IPS DF 6.9 (cell line): ENCODE measurements around the gene SH3D19.
"Not testable (repeated sequence)": the region's sequence is repeated elsewhere in the genome, so short reads cannot be mapped to it uniquely, and the experiment has no call there.

Source experiments
- DNase-seq: peaks from one replicate; pipeline ENCODE4 v3.0.0-alpha.2; 2013; ENCODE audit warnings: low read depth, low spot score
- H3K27ac ChIP-seq: one replicate; pipeline ENCODE4 v1.5.1; 2013; ENCODE audit warnings: low read length, control low read depth
- H3K27me3 ChIP-seq: 2 replicates; pipeline ENCODE4 v1.6.1; 2013; ENCODE audit warnings: mild to moderate bottlenecking, low read length; ENCODE audit not compliant: control insufficient read depth, insufficient read depth
- H3K36me3 ChIP-seq: 2 replicates; pipeline ENCODE4 v1.6.1; 2013; ENCODE audit warnings: low read length; ENCODE audit not compliant: control insufficient read depth, insufficient read depth
- H3K4me1 ChIP-seq: 2 replicates; pipeline ENCODE4 v1.6.1; 2013; ENCODE audit warnings: low read length; ENCODE audit not compliant: control insufficient read depth, insufficient read depth
- H3K4me3 ChIP-seq: 2 replicates; pipeline ENCODE4 v1.5.1; 2013; ENCODE audit warnings: mild to moderate bottlenecking, low read length
- H3K9me3 ChIP-seq: 2 replicates; pipeline ENCODE4 v1.6.1; 2013; ENCODE audit warnings: low read length, inconsistent platforms; ENCODE audit not compliant: control insufficient read depth, insufficient read depth
- WGBS: extraction: QIAGEN DNeasy Blood & Tissue Kit; methylation state at CpG from one replicate; pipeline ENCODE4 v1.1.7; 2013; ENCODE audit warnings: mixed read lengths, missing lambda C conversion rate; ENCODE audit not compliant: insufficient read length, insufficient coverage; 5-methylcytosine and 5-hydroxymethylcytosine counted together

SH3D19 gene

DNA sequence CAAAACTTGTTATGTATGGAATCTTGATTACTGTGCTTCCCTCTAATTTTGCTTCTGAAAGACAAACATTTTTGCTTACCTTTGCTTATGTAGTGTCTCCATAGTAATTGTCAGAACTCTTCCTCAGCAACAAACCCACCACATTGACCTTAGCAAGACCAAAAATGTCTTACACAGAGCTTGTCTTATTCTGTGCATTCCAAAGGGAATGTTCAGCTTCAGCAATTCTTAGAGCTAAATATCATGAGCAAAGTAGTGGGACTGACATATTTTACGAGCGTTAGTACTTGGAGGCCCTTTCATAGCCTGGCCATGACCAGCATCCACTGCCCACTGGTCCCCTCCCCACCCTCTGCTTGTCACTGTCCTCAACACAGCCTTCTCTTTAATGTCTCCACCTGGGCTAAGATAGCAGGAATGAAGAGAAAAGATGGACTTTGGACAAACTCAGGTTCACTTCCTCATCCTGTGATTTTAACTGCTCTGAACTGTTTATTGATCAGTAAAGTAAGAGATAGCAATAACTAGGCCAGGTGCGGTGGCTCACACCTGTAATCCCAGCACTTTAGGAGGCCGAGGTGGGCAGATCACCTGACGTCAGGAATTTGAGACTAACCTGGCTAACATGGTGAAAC lies 15.5 kb upstream of the SH3D19 start:
- Histone ChIP-seq H3K4me3 (no peak overlapping the region), H3K27ac (no peak overlapping the region), H3K9me3 (no peaks in the 10 kb centered on the region), H3K4me1 (no peaks in the 10 kb centered on the region), H3K27me3 (no peaks in the 10 kb centered on the region), H3K36me3 (no peaks in the 10 kb centered on the region)
- no CpG with 5 or more reads among the region's 5 CpGs for WGBS
- DNase-seq = no peak

DNA sequence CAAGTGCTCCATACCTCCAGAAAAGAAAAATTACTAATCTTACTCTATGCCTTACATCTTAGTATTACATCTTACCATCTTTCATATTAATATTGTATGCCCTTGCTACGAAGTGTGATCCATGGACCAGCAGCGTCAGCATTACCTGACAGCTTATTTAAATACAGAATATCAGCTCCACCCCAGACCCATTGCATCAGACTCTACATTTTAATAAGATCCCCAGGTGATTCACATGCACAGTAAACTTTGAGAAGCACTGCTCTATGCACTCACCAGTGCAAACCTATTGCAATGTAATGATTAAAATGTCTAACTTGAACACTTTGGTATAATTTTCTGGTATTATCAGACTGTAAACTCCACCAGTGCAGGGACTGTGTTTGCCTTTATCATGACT lies 14.1 kb upstream of the SH3D19 start:
- H3K4me3 ChIP-seq = no peak overlapping the region
- DNase-seq = no peak
- WGBS = no CpG with 5 or more reads among the region's 2 CpGs
- H3K27ac ChIP-seq = no peak overlapping the region
- no peaks in the 10 kb centered on the region for H3K4me1 ChIP-seq
- H3K36me3 ChIP-seq = no peaks in the 10 kb centered on the region
- no peaks in the 10 kb centered on the region for H3K27me3 ChIP-seq
- no peaks in the 10 kb centered on the region for H3K9me3 ChIP-seq

DNA sequence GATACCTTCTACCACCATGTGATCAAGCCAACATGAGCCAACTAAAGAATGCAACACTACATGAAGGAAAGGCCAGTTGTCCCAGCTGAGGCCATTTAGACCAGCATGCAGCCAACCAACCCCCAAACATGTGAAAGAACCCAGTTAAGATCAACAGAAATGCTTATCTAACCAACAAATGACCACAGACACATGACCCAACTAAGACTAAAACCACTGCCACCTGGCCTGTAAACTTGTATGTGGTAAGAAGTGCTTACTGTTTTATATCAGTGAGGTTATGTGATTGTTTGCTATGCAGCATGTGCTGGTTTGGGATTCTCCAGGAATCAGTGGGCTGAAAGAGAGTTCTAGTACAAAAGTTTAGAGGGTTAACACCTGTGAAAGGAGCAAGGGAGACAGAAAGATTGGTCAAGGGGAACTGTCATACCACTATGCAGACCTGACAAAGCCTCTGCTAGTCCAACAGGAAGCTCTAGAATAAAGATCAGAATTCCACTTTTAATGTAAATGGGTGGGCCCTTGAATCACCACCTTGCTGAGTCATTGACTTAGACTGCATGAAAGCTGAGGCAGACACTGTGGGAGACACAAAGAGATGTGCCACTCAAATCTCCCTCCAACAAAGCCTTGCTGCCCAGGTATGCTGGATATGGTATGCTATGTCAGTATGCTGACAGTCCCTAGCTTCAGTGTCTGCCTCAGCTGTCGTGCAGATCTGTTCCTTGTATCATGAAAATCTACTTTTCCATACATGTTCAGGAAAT lies 6.1 kb upstream of the SH3D19 start:
- no CpG with 5 or more reads among the region's 1 CpG for WGBS
- Histone ChIP-seq H3K4me3 (no peak overlapping the region), H3K36me3 (no peaks in the 10 kb centered on the region), H3K9me3 (no peaks in the 10 kb centered on the region), H3K27ac (no peak overlapping the region), H3K27me3 (no peaks in the 10 kb centered on the region), H3K4me1 (no peaks in the 10 kb centered on the region)
- no peak for DNase-seq

DNA sequence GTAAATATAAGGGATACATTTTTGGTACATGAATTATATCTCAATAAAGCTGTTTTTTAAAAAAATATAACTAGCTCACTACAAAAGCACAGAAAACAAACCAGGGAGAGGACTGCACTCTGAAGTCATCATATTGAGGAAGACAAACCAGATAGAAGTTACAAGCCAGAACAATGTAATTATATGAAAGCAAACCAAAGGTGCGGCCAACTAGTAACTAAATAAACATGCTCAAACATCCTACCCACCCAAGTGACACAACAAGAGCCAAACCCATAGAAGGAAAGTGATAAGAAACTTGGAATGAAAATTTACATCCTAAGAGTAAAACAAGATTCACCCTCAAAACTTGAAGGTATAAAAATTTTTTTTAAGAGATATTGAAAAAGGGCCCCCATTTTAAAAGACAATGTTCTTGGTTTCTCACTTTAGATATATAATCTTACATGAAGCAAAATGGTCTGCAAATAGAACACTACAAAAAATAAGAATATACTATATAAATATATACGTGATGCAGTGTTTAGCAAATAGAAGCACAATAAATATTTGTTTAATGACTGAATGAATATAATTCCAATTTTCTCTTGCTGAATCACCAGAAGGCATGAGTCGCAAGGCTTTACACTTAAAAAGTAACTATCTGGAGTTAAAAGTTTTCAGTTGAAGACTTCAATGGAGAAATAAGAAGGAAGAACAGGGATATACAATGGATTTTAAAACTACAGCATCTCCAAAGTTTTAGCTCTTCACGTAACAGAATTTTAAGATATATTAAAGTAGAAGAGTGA lies 4.0 kb upstream of the SH3D19 start:
- Histone ChIP-seq H3K27ac (no peak overlapping the region), H3K36me3 (no peaks in the 10 kb centered on the region), H3K9me3 (no peaks in the 10 kb centered on the region), H3K27me3 (no peaks in the 10 kb centered on the region), H3K4me1 (no peaks in the 10 kb centered on the region), H3K4me3 (no peak overlapping the region)
- WGBS = no CpG with 5 or more reads among the region's 4 CpGs
- no peak for DNase-seq

GRCh38 chr4:151325949-151326246 lies 493 bp upstream of the SH3D19 start:
- Histone ChIP-seq H3K36me3 (no peaks in the 10 kb centered on the region), H3K9me3 (no peaks in the 10 kb centered on the region), H3K4me1 (no peaks in the 10 kb centered on the region), H3K4me3 (peak overlapping the region; percentile 72; the same call in 1 of the 2 replicates), H3K27me3 (no peaks in the 10 kb centered on the region), H3K27ac (no peak overlapping the region)
- DNase-seq = no peak
- no CpG with 5 or more reads among the region's 6 CpGs for WGBS

- Histone ChIP-seq H3K9me3 (no peaks in the 10 kb centered on the region), H3K27me3 (no peaks in the 10 kb centered on the region), H3K36me3 (no peaks in the 10 kb centered on the region), H3K4me3 (peak overlapping the region; percentile 72; the same call in 1 of the 2 replicates), H3K4me1 (no peaks in the 10 kb centered on the region), H3K27ac (no peak overlapping the region)
- DNase-seq = no peak
- WGBS = no CpG with 5 or more reads among the region's 21 CpGs
Measured at GRCh38 chr4:151324752-151325110, 674 bp downstream of the SH3D19 start.

- H3K9me3 ChIP-seq = no peaks in the 10 kb centered on the region
- no peaks in the 10 kb centered on the region for H3K27me3 ChIP-seq
- no peak for DNase-seq
- H3K4me3 ChIP-seq = peak overlapping the region; percentile 72; the same call in 1 of the 2 replicates
- H3K36me3 ChIP-seq = no peaks in the 10 kb centered on the region
- no peak overlapping the region for H3K27ac ChIP-seq
- no peaks in the 10 kb centered on the region for H3K4me1 ChIP-seq
- WGBS = no CpG with 5 or more reads among the region's 12 CpGs
Measured at GRCh38 chr4:151324124-151324751, 1.2 kb downstream of the SH3D19 start.

DNA sequence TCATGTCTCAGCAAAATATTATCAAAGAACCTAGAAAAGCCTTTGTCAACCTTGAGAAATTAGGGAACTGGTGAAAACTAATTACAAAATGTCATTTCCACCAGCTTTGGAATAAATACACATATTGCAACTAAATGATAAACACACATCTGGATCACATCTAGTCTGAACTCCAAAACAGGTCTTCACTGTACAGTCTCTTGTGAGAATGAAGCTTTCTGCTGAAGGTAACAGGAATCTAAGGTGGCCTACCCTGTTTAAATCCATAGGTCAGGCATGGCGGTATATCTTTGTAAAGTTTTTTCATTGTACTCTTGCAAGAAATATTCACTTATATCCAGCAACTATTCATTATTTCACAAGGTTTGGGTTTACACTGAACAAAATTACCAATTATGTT lies 1.7 kb downstream of the SH3D19 start:
- no peaks in the 10 kb centered on the region for H3K36me3 ChIP-seq
- WGBS = no CpG with 5 or more reads among the region's 1 CpG
- no peaks in the 10 kb centered on the region for H3K27me3 ChIP-seq
- H3K9me3 ChIP-seq = no peaks in the 10 kb centered on the region
- H3K4me3 ChIP-seq = no peak overlapping the region; the same call in 1 of the 2 replicates
- DNase-seq = no peak
- H3K4me1 ChIP-seq = no peaks in the 10 kb centered on the region
- no peak overlapping the region for H3K27ac ChIP-seq

DNA sequence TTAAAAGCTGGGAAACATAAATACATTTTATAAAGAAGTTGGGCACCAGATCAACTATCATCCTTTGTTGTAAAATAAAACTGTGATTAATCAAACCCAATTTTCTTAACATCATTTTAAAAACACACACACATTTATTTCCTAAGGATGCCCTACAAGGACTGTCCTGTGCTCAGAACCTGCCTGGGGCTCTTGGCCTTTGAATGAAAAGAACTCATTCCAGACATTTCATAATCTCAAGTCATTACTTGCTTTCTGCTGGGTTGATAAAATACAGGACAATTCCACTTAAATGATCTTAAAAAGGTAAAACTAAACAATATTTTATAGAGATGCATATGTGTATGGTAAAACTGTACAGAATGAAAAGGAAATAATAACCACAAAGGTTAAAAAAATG lies 2.8 kb downstream of the SH3D19 start:
- no peaks in the 10 kb centered on the region for H3K4me1 ChIP-seq
- no peaks in the 10 kb centered on the region for H3K36me3 ChIP-seq
- DNase-seq = no peak
- H3K27me3 ChIP-seq = no peaks in the 10 kb centered on the region
- H3K9me3 ChIP-seq = no peaks in the 10 kb centered on the region
- H3K27ac ChIP-seq = no peak overlapping the region
- no peak overlapping the region for H3K4me3 ChIP-seq

- not testable (repeated sequence) for DNase-seq, H3K27me3 ChIP-seq, H3K27ac ChIP-seq, H3K4me3 ChIP-seq, H3K4me1 ChIP-seq, H3K9me3 ChIP-seq, H3K36me3 ChIP-seq
- no CpG with 5 or more reads among the region's 4 CpGs for WGBS
Measured at GRCh38 chr4:151322161-151322560, 3.2 kb downstream of the SH3D19 start.
